ENCODE results near the gene PEX7. TPM values are rescaled to one million over a fixed set of nuclear protein-coding genes. Genes with fewer than 3 reads are reported as not detected.

PEX7 gene
- total RNA-seq, 1 donor from 2014 or later = 5.6 TPM

DNA sequence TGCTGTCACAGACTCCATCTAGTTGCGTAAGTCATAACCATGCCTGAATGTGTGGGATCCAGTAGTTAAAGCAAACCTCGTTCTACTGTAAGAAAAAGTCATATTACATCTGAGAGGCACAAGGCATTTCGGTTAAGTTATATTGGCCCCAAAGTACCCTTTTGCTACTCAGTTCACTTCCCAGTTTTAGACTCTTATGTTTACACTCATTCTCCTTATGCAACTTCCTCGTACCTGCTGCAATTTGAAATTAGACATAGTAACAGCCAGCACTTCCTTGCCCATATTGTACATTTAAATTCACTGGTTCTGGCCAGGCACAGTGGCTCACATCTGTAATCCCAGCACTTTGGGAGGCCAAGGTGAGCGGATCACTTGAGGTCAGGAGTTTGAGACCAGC, 37.0 kb downstream of the PEX7 start:
- ATAC-seq (peak; percentile 82), DNase-seq (no peak)
- H3K27ac ChIP-seq = no peak overlapping the region

DNA sequence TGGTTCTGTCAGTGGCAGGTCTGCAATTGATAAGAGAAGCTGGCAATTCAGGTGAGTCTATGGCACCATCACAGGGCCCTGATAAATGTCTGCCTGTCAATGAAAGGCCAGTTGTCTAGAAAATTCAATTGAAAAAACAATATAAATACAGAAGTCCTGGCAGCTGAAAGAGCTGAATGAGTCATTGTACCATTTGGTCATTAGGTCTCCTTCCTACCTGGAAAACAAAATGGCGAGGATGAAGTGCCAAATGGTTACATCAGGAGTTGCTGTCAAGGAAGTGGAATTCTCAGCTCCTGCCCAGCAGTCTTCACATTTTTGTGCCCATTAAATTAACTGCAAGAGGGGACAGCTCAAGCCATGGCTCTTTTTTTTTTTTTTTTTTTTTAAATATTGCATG, 37.7 kb downstream of the PEX7 start:
- no peaks in the 10 kb centered on the region for H3K36me3 ChIP-seq
- intact Hi-C loops (cut with DNase I) = no loop called here
- TF ChIP-seq, protein P1, sequence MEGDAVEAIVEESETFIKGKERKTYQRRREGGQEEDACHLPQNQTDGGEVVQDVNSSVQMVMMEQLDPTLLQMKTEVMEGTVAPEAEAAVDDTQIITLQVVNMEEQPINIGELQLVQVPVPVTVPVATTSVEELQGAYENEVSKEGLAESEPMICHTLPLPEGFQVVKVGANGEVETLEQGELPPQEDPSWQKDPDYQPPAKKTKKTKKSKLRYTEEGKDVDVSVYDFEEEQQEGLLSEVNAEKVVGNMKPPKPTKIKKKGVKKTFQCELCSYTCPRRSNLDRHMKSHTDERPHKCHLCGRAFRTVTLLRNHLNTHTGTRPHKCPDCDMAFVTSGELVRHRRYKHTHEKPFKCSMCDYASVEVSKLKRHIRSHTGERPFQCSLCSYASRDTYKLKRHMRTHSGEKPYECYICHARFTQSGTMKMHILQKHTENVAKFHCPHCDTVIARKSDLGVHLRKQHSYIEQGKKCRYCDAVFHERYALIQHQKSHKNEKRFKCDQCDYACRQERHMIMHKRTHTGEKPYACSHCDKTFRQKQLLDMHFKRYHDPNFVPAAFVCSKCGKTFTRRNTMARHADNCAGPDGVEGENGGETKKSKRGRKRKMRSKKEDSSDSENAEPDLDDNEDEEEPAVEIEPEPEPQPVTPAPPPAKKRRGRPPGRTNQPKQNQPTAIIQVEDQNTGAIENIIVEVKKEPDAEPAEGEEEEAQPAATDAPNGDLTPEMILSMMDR (IDR thresholded peaks at IDR 0.05) = no peak
- no peak overlapping the region for H3K27ac ChIP-seq
- H3K4me3 ChIP-seq = no peak overlapping the region
- ATAC-seq (no peak), DNase-seq (no peak)
- H3K9me3 ChIP-seq = no peaks in the 10 kb centered on the region
- no peaks in the 10 kb centered on the region for H3K27me3 ChIP-seq
- no peaks in the 10 kb centered on the region for H3K4me1 ChIP-seq

More for the DNA sequence above, 37.0 kb downstream of the PEX7 start:
- Histone ChIP-seq H3K9me3 (no peaks in the 10 kb centered on the region), H3K4me3 (no peak overlapping the region), H3K27me3 (no peaks in the 10 kb centered on the region), H3K36me3 (no peaks in the 10 kb centered on the region), H3K4me1 (no peaks in the 10 kb centered on the region)
- intact Hi-C loops (cut with DNase I) = no loop called here
- TF ChIP-seq, protein P1 (IDR thresholded peaks at IDR 0.05) = no peak

DNA sequence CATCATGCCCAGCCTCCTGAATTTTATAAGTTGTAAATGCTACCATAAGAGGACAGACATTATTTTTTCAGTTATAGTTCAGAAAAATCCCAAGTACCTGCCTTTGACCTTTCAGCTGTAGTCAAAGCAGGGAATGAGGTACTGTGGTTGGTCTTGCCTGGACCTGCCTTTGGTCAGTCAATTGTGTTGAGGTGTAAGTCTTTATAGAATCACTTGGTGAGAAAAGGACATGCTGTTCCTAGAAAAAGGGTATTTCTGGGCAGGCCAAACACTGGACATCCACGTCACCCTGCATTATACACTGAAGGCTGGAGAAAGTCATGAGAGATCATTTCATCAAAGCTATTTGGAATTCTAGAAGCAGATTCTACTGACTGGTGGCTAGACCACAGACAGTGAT, 40.3 kb downstream of the PEX7 start:
- intact Hi-C loops (cut with DNase I) = no loop called here
- H3K36me3 ChIP-seq = no peaks in the 10 kb centered on the region
- H3K9me3 ChIP-seq = no peaks in the 10 kb centered on the region
- no peak overlapping the region for H3K27ac ChIP-seq
- TF ChIP-seq, protein P1 (IDR thresholded peaks at IDR 0.05) = no peak
- DNase-seq (no peak), ATAC-seq (no peak)
- H3K4me3 ChIP-seq = no peak overlapping the region
- no peaks in the 10 kb centered on the region for H3K27me3 ChIP-seq
- H3K4me1 ChIP-seq = no peaks in the 10 kb centered on the region

DNA sequence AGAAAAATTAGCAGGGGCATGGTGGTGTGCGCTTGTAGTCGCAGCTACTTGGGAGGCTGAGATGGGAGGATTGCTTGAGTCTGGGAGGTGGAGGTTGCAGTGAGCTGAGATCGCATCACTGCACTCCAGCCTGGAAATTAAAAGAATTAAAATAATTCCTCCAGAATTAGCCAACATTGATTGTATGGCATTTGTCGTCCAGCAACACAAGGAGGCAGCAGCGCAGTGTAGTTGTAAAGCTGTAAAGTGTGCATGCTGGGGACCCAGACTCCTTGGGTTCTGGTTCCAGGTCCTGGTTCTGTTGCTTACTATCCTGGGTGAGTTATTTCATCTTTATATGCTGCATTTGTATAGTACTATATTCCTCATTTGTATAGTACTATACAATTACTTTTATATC, 41.4 kb downstream of the PEX7 start:
- Histone ChIP-seq H3K4me1 (no peaks in the 10 kb centered on the region), H3K9me3 (no peaks in the 10 kb centered on the region), H3K36me3 (no peaks in the 10 kb centered on the region), H3K4me3 (no peak overlapping the region), H3K27ac (no peak overlapping the region), H3K27me3 (no peaks in the 10 kb centered on the region)
- ATAC-seq (no peak), DNase-seq (no peak)
- intact Hi-C loops (cut with DNase I) = no loop called here
- TF ChIP-seq, protein P1 (IDR thresholded peaks at IDR 0.05) = no peak

DNA sequence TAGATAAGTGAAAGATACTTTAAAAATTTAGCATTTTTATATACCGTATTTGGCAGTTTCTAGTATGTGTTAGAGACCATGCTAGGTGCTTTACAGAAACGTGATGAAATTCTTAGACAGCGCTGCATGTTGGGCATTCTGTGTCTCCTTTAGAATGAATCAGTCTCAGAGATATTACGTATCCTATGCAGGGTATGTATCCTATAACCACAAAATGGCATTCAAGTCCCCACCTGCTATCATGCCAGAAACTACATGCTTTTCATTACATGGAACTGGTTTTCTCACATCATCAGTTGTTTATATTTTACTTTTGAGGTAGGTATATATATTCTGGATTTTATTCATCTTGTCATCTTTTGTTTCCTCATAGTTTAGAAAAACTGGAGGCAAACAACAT, 42.3 kb downstream of the PEX7 start:
- TF ChIP-seq, protein P1 (IDR thresholded peaks at IDR 0.05) = no peak
- no peaks in the 10 kb centered on the region for H3K27me3 ChIP-seq
- no peak overlapping the region for H3K27ac ChIP-seq
- no peaks in the 10 kb centered on the region for H3K4me1 ChIP-seq
- DNase-seq (no peak), ATAC-seq (no peak)
- H3K9me3 ChIP-seq = no peaks in the 10 kb centered on the region
- no peaks in the 10 kb centered on the region for H3K36me3 ChIP-seq
- intact Hi-C loops (cut with DNase I) = no loop called here
- H3K4me3 ChIP-seq = no peak overlapping the region

DNA sequence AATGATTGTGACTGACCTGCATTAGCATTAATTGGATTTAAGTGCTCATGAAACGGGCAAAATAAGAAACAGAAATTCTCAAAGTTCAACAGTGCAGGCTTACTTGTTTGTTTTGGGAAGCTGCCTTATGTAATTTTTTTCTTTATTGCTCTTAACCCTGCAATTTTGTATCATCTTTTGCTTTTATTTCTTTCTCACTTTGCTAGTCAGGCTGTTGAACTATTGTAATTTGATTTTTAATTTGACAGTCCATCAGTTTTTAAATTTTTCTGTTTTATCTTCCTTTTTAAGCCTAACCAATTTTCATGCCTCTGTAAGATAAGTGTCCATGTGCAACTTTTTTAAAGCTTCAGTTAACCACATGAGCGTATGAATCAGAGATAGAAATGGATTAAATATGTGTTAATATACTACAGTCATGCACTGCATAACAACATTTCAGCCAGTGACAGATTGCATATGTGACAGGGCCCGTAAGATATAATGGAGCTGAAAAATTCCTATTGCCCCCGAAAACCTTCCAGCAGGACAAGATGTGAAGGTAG, 44.6 kb downstream of the PEX7 start:
- H3K36me3 ChIP-seq = no peaks in the 10 kb centered on the region
- ATAC-seq (no peak), DNase-seq (no peak)
- no peaks in the 10 kb centered on the region for H3K4me1 ChIP-seq
- H3K9me3 ChIP-seq = no peaks in the 10 kb centered on the region
- H3K27ac ChIP-seq = no peak overlapping the region
- no peak overlapping the region for H3K4me3 ChIP-seq
- TF ChIP-seq, protein P1 (IDR thresholded peaks at IDR 0.05) = no peak
- intact Hi-C loops (cut with DNase I) = no loop called here
- no peaks in the 10 kb centered on the region for H3K27me3 ChIP-seq
